H9 (cell line): Measurements from ENCODE around the gene ZNF655. TPM values are rescaled to one million over a fixed set of nuclear protein-coding genes. Genes with fewer than 3 reads are reported as not detected.

Source experiments
- DNase-seq: peaks from one replicate; pipeline ENCODE4 v3.0.0-alpha.2; 2017
- H2AFZ ChIP-seq: one replicate; pipeline ENCODE4 v1.6.1; 2013; ENCODE audit warnings: mild to moderate bottlenecking, low read length, control low read depth, moderate library complexity
- H2AK5ac ChIP-seq: 2 replicates; pipeline ENCODE4 v1.6.1; 2013; ENCODE audit warnings: low read length, control low read depth, mixed read lengths; ENCODE audit not compliant: insufficient read length
- H2BK120ac ChIP-seq: one replicate; pipeline ENCODE4 v1.6.1; 2013; ENCODE audit warnings: low read depth, mild to moderate bottlenecking, low read length, control low read depth, inconsistent platforms; ENCODE audit not compliant: poor library complexity, severe bottlenecking
- H2BK12ac ChIP-seq: 2 replicates; pipeline ENCODE4 v1.6.1; 2013; ENCODE audit warnings: low read length, control low read depth, mixed read lengths, low read depth; ENCODE audit not compliant: insufficient read length
- H2BK15ac ChIP-seq: 2 replicates; pipeline ENCODE4 v1.6.1; 2013; ENCODE audit warnings: low read depth, low read length, control low read depth
- H2BK20ac ChIP-seq: one replicate; pipeline ENCODE4 v1.6.1; 2013; ENCODE audit warnings: low read depth, mild to moderate bottlenecking, low read length, control low read depth, inconsistent platforms; ENCODE audit not compliant: poor library complexity, severe bottlenecking
- H2BK5ac ChIP-seq: 2 replicates; pipeline ENCODE4 v1.6.1; 2013; ENCODE audit warnings: low read length, control low read depth, mixed read lengths; ENCODE audit not compliant: insufficient read length
- H3K14ac ChIP-seq: 2 replicates; pipeline ENCODE4 v1.6.1; 2013; ENCODE audit warnings: low read length, control low read depth; ENCODE audit not compliant: insufficient read depth
- H3K18ac ChIP-seq: 2 replicates; pipeline ENCODE4 v1.6.1; 2013; ENCODE audit warnings: low read depth, mild to moderate bottlenecking, mixed read lengths, low read length, control low read depth; ENCODE audit not compliant: insufficient read length
- H3K23ac ChIP-seq: 2 replicates; pipeline ENCODE4 v1.6.1; 2013; ENCODE audit warnings: low read length, control low read depth, mixed read lengths, low read depth; ENCODE audit not compliant: insufficient read length
- H3K23me2 ChIP-seq: 2 replicates; pipeline ENCODE4 v1.6.1; 2013; ENCODE audit warnings: low read depth, mild to moderate bottlenecking, mixed read lengths, low read length, control low read depth; ENCODE audit not compliant: insufficient read length, poor library complexity, severe bottlenecking
- H3K27ac ChIP-seq: 2 replicates; pipeline ENCODE4 v1.5.1; 2013; ENCODE audit warnings: low read length, control low read depth, mixed read lengths, low read depth; ENCODE audit not compliant: insufficient read length
- H3K27me3 ChIP-seq: 2 replicates; pipeline ENCODE4 v1.6.1; 2013; ENCODE audit warnings: low read length, control low read depth, inconsistent platforms; ENCODE audit not compliant: insufficient read depth
- H3K4ac ChIP-seq: 2 replicates; pipeline ENCODE4 v1.6.1; 2013; ENCODE audit warnings: low read depth, mild to moderate bottlenecking, control low read depth, inconsistent platforms, low read length, moderate library complexity
- H3K4me1 ChIP-seq: 2 replicates; pipeline ENCODE4 v1.6.1; 2013; ENCODE audit warnings: low read length, control low read depth, inconsistent platforms; ENCODE audit not compliant: insufficient read depth
- H3K4me2 ChIP-seq: 2 replicates; pipeline ENCODE4 v1.6.1; 2013; ENCODE audit warnings: low read length, control low read depth, mixed read lengths; ENCODE audit not compliant: insufficient read length, insufficient read depth
- H3K56ac ChIP-seq: 2 replicates; pipeline ENCODE4 v1.6.1; 2013; ENCODE audit warnings: low read depth, mild to moderate bottlenecking, mixed read lengths, low read length, control low read depth; ENCODE audit not compliant: insufficient read length
- H3K79me1 ChIP-seq: 2 replicates; pipeline ENCODE4 v1.6.1; 2013; ENCODE audit warnings: low read depth, mild to moderate bottlenecking, moderate library complexity, low read length, control low read depth, inconsistent platforms; ENCODE audit not compliant: insufficient read depth, poor library complexity, severe bottlenecking
- H3K79me2 ChIP-seq: 2 replicates; pipeline ENCODE4 v1.6.1; 2013; ENCODE audit warnings: low read length, control low read depth, inconsistent platforms; ENCODE audit not compliant: insufficient read depth
- H3K9ac ChIP-seq: 2 replicates; pipeline ENCODE4 v1.6.1; 2013; ENCODE audit warnings: low read length, control low read depth, mixed read lengths; ENCODE audit not compliant: insufficient read length; ENCODE audit errors: extremely low read depth
- H3K9me3 ChIP-seq: one replicate; pipeline ENCODE4 v1.6.1; 2013; ENCODE audit warnings: low read depth, low read length, inconsistent platforms; ENCODE audit not compliant: control insufficient read depth
- H3T11ph ChIP-seq: one replicate; pipeline ENCODE4 v1.6.1; 2013; ENCODE audit warnings: mild to moderate bottlenecking, low read length, control low read depth, inconsistent platforms
- H4K20me1 ChIP-seq: one replicate; pipeline ENCODE4 v1.6.1; 2013; ENCODE audit not compliant: control insufficient read depth, insufficient read length, insufficient read depth
- H4K5ac ChIP-seq: 2 replicates; pipeline ENCODE4 v1.6.1; 2013; ENCODE audit warnings: low read depth, mild to moderate bottlenecking, mixed read lengths, low read length, control low read depth; ENCODE audit not compliant: insufficient read length
- H4K8ac ChIP-seq: replicated peaks from 2 replicates; pipeline ENCODE4 v1.6.1; 2013; ENCODE audit warnings: low read length, control low read depth, mixed read lengths, low read depth; ENCODE audit not compliant: insufficient read length
- H4K91ac ChIP-seq: 2 replicates; pipeline ENCODE4 v1.6.1; 2013; ENCODE audit warnings: low read depth, mild to moderate bottlenecking, moderate library complexity, mixed read lengths, low read length, control low read depth; ENCODE audit not compliant: insufficient read length
- H3K27ac Mint-ChIP-seq, 3 experiments: 2 replicates in 2 of 3; 3 replicates in 1 of 3; pipeline ENCODE4 v1.8.0; 2020 to 2021; ENCODE audit warnings: mixed read lengths in 3 of 3, mild to moderate bottlenecking in 1 of 3, moderate library complexity in 1 of 3
- H3K27me3 Mint-ChIP-seq: 2 replicates; pipeline ENCODE4 v1.8.0; 2021; ENCODE audit warnings: low read depth, mild to moderate bottlenecking, moderate library complexity, mixed read lengths
- H3K36me3 Mint-ChIP-seq, 3 experiments: 2 replicates in 2 of 3; 3 replicates in 1 of 3; pipeline ENCODE4 v1.8.0; 2020 to 2021; ENCODE audit warnings: low read depth in 3 of 3, mixed read lengths in 3 of 3; ENCODE audit not compliant: insufficient read depth in 1 of 3
- H3K4me1 Mint-ChIP-seq, 2 experiments: 2 replicates each; pipeline ENCODE4 v1.8.0; 2020; ENCODE audit warnings: mixed read lengths in 2 of 2
- H3K4me3 Mint-ChIP-seq, 2 experiments: 2 replicates in 1 of 2; 3 replicates in 1 of 2; pipeline ENCODE4 v1.8.0; 2020 to 2021; ENCODE audit warnings: mild to moderate bottlenecking in 2 of 2, mixed read lengths in 2 of 2, moderate library complexity in 1 of 2
- H3K9me3 Mint-ChIP-seq, 2 experiments: 2 replicates in 1 of 2; 3 replicates in 1 of 2; pipeline ENCODE4 v1.8.0; 2020; ENCODE audit warnings: mild to moderate bottlenecking in 2 of 2, mixed read lengths in 2 of 2, moderate library complexity in 1 of 2
- WGBS: extraction: QIAGEN DNeasy Blood & Tissue Kit; methylation state at CpG from one replicate; pipeline ENCODE4 v1.1.7; 2013; ENCODE audit warnings: missing lambda C conversion rate, low lambda C conversion rate, mixed read lengths; ENCODE audit not compliant: insufficient read length; ENCODE audit errors: extremely low coverage; 5-methylcytosine and 5-hydroxymethylcytosine counted together
- total RNA-seq: library from RNA; stranded (reverse); gene quantifications from 2 replicates; pipeline ENCODE4 v1.2.1, GENCODE V29; 2021
- TF ChIP-seq, protein P1 (sequence below): fragments of 200-600 bp; sonication (generic); conservative IDR thresholded peaks from 3 replicates; pipeline ENCODE4 v1.8.0; 2021; ENCODE audit warnings: antibody characterized with exemption, mild to moderate bottlenecking

Gene ZNF655
- total RNA-seq, 1 experiment from 2014 or later = 49.2 TPM

DNA sequence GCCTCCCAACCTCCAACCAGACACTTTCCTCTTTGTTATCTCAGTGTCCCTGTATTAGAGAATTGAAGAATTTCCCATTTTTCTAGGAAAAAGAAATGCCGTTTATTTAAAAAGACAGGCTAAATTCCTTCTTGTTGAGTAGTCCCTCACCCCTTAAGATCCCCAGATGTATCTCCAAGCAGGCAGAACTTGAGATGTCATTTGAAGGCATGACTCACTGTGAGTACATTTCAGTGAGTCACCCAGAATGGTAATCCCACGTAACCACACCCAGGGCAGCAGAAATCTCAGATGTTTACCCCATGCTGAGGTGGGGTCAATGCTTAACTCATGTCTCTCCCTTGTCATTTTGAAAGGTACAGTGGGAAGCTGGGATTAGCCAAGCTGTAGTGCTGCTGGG lies 4.4 kb downstream of the ZNF655 start:
- H3K9me3 Mint-ChIP-seq = no peaks in the 10 kb centered on the region
- H4K91ac ChIP-seq = no peak overlapping the region
- peaks cover 2% of the 10 kb centered on the region; the same call in 1 of the 2 replicates for H3K79me2 ChIP-seq
- H3K79me1 ChIP-seq = peaks cover 3% of the 10 kb centered on the region
- no CpG with 5 or more reads among the region's 2 CpGs for WGBS
- no peak overlapping the region for H3K9ac ChIP-seq
- H2BK15ac ChIP-seq = no peak overlapping the region
- no peak overlapping the region for H3K27ac ChIP-seq
- H2AFZ ChIP-seq = no peak overlapping the region
- H3K4me1 Mint-ChIP-seq = no peaks in the 10 kb centered on the region
- H3K36me3 Mint-ChIP-seq = peaks cover 41 to 63% (median 56%) of the 10 kb centered on the region in 3 experiments
- H2AK5ac ChIP-seq = no peak overlapping the region
- no peak overlapping the region for H3K14ac ChIP-seq
- no peak overlapping the region for H3K27ac Mint-ChIP-seq
- no peaks in the 10 kb centered on the region for H3K4me1 ChIP-seq
- no peak overlapping the region for H3K4me2 ChIP-seq
- no peak overlapping the region for H2BK12ac ChIP-seq
- H4K20me1 ChIP-seq = no peaks in the 10 kb centered on the region
- H3T11ph ChIP-seq = no peak overlapping the region
- H2BK20ac ChIP-seq = no peak overlapping the region
- no peaks in the 10 kb centered on the region for H3K23me2 ChIP-seq
- TF ChIP-seq, protein P1, sequence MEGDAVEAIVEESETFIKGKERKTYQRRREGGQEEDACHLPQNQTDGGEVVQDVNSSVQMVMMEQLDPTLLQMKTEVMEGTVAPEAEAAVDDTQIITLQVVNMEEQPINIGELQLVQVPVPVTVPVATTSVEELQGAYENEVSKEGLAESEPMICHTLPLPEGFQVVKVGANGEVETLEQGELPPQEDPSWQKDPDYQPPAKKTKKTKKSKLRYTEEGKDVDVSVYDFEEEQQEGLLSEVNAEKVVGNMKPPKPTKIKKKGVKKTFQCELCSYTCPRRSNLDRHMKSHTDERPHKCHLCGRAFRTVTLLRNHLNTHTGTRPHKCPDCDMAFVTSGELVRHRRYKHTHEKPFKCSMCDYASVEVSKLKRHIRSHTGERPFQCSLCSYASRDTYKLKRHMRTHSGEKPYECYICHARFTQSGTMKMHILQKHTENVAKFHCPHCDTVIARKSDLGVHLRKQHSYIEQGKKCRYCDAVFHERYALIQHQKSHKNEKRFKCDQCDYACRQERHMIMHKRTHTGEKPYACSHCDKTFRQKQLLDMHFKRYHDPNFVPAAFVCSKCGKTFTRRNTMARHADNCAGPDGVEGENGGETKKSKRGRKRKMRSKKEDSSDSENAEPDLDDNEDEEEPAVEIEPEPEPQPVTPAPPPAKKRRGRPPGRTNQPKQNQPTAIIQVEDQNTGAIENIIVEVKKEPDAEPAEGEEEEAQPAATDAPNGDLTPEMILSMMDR = no peak
- no peak overlapping the region for H3K23ac ChIP-seq
- H3K27me3 Mint-ChIP-seq = no peaks in the 10 kb centered on the region
- H2BK120ac ChIP-seq = no peak overlapping the region
- no peaks in the 10 kb centered on the region for H3K27me3 ChIP-seq
- H2BK5ac ChIP-seq = no peak overlapping the region
- no peak for DNase-seq
- no peak overlapping the region for H3K56ac ChIP-seq
- H4K8ac ChIP-seq = no peak overlapping the region
- no peak overlapping the region for H3K4ac ChIP-seq
- no peaks in the 10 kb centered on the region for H3K9me3 ChIP-seq
- no peak overlapping the region for H3K18ac ChIP-seq
- no peak overlapping the region for H4K5ac ChIP-seq
- no peak overlapping the region for H3K4me3 Mint-ChIP-seq
